NOMO-1 (cell line): Measurements from ENCODE around the gene SHROOM4.

Experiments used
- DNase-seq, 2 experiments: peaks; one replicate each; lab custom pipeline; 2025; ENCODE audit not compliant: unreplicated experiment in 2 of 2; lab: John Stamatoyannopoulos, UW

SHROOM4 gene

GRCh38 chrX:50813843-50814661, at the start of gene SHROOM4:
SHROOM4 (minus strand) TSS chrX:50814194; CDS start chrX:50814018, 176 bp downstream.
- DNase-seq, result no peak

- no peak for DNase-seq
Observed at GRCh38 chrX:50863471-50863870, 49.5 kb upstream of the SHROOM4 start.

- no peak for DNase-seq
Observed at GRCh38 chrX:50860518-50860917, 46.5 kb upstream of the SHROOM4 start.

- no peak for DNase-seq
Observed at GRCh38 chrX:50858548-50858947, 44.6 kb upstream of the SHROOM4 start.

GRCh38 chrX:50853399-50853798, 39.4 kb upstream of the SHROOM4 start:
- DNase-seq, result no peak

GRCh38 chrX:50852524-50852923, 38.5 kb upstream of the SHROOM4 start:
- no peak for DNase-seq

- no peak for DNase-seq
Observed at GRCh38 chrX:50842221-50842620, 28.2 kb upstream of the SHROOM4 start.

- no peak for DNase-seq
Observed at GRCh38 chrX:50839730-50840129, 25.7 kb upstream of the SHROOM4 start.

GRCh38 chrX:50838820-50839600, 25.0 kb upstream of the SHROOM4 start:
- no peak for DNase-seq

- no peak for DNase-seq
Observed at GRCh38 chrX:50827996-50828395, 14.0 kb upstream of the SHROOM4 start.

- no peak for DNase-seq
Observed at GRCh38 chrX:50825825-50826224, 11.8 kb upstream of the SHROOM4 start.

GRCh38 chrX:50818986-50819385, 5.0 kb upstream of the SHROOM4 start:
- DNase-seq, result no peak

- no peak for DNase-seq
Observed at GRCh38 chrX:50815120-50815519, 1.1 kb upstream of the SHROOM4 start.

- no peak for DNase-seq
Observed at GRCh38 chrX:50814701-50815100, 707 bp upstream of the SHROOM4 start.

GRCh38 chrX:50812995-50813842, 775 bp downstream of the SHROOM4 start:
- no peak for DNase-seq

- DNase-seq, result no peak
Observed at GRCh38 chrX:50805276-50805675, 8.7 kb downstream of the SHROOM4 start.

GRCh38 chrX:50801135-50801534, 12.9 kb downstream of the SHROOM4 start:
- DNase-seq, result no peak

- DNase-seq, result no peak
Observed at GRCh38 chrX:50799531-50799961, 14.4 kb downstream of the SHROOM4 start.

- DNase-seq, result no peak
Observed at GRCh38 chrX:50798783-50799182, 15.2 kb downstream of the SHROOM4 start.

- no peak for DNase-seq
Observed at GRCh38 chrX:50787099-50787498, 26.9 kb downstream of the SHROOM4 start.

GRCh38 chrX:50780144-50780543, 33.9 kb downstream of the SHROOM4 start:
- no peak for DNase-seq
